Sigmoid colon (tissue), 4 donors: ENCODE measurements around the gene KCNQ1OT1.

ENCODE experiments used
- POLR2AphosphoS5 ChIP-seq, 4 donors: sonication (generic); formaldehyde crosslinking; IDR thresholded peaks; one replicate each; pipeline ENCODE4 v1.6.1; 2017; ENCODE audit warnings: antibody characterized with exemption in 4 of 4
- TF ChIP-seq, protein P1 (sequence below), 4 experiments: fragments of 450-650 bp in 3 of 4; fragments of 200-600 bp in 1 of 4; IDR thresholded peaks; one replicate each; pipeline ENCODE4 v1.5.1; 2016 to 2019; ENCODE audit warnings: antibody characterized with exemption in 4 of 4, mild to moderate bottlenecking in 3 of 4, moderate library complexity in 2 of 4

GRCh38 chr11:2595204-2595603 is 104.6 kb downstream of the KCNQ1OT1 start:
- TF ChIP-seq, protein P1, sequence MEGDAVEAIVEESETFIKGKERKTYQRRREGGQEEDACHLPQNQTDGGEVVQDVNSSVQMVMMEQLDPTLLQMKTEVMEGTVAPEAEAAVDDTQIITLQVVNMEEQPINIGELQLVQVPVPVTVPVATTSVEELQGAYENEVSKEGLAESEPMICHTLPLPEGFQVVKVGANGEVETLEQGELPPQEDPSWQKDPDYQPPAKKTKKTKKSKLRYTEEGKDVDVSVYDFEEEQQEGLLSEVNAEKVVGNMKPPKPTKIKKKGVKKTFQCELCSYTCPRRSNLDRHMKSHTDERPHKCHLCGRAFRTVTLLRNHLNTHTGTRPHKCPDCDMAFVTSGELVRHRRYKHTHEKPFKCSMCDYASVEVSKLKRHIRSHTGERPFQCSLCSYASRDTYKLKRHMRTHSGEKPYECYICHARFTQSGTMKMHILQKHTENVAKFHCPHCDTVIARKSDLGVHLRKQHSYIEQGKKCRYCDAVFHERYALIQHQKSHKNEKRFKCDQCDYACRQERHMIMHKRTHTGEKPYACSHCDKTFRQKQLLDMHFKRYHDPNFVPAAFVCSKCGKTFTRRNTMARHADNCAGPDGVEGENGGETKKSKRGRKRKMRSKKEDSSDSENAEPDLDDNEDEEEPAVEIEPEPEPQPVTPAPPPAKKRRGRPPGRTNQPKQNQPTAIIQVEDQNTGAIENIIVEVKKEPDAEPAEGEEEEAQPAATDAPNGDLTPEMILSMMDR (IDR thresholded peaks at IDR 0.05) = no peak
- TF ChIP-seq POLR2AphosphoS5 (IDR thresholded peaks at IDR 0.05) = no peak
